PFSK-1 (cell line): ENCODE results near the gene SMLR1.

ENCODE experiments used
- FOXP2 ChIP-seq: optimal IDR thresholded peaks from 2 replicates; pipeline ENCODE3; 2011; ENCODE audit warnings: borderline replicate concordance, control low read depth, inconsistent platforms; ENCODE audit not compliant: insufficient read depth; ENCODE audit errors: extremely low read length, extremely low read depth
- POLR2AphosphoS5 ChIP-seq: IDR thresholded peaks from 2 replicates; pipeline ENCODE4 v1.6.1; 2012; ENCODE audit warnings: low read depth, mild to moderate bottlenecking, control low read depth, low read length, moderate library complexity
- SIN3A ChIP-seq: IDR thresholded peaks from 2 replicates; pipeline ENCODE4 v1.6.1; 2012; ENCODE audit warnings: mild to moderate bottlenecking, low read length, moderate library complexity, borderline replicate concordance; ENCODE audit not compliant: insufficient read depth
- TAF1 ChIP-seq: IDR thresholded peaks from 2 replicates; pipeline ENCODE4 v1.6.1; 2012; ENCODE audit warnings: low read length, control low read depth, borderline replicate concordance; ENCODE audit not compliant: insufficient read depth
- TF ChIP-seq, protein P1 (sequence below), 2 experiments: IDR thresholded peaks; 2 replicates each; pipeline versions ENCODE4 v1.6.1 to v1.8.0; 2011 to 2012; ENCODE audit warnings: low read depth in 2 of 2, low read length in 2 of 2, control low read depth in 1 of 2, inconsistent platforms in 1 of 2, mild to moderate bottlenecking in 1 of 2, moderate library complexity in 1 of 2; ENCODE audit not compliant: insufficient read depth in 1 of 2

DNA sequence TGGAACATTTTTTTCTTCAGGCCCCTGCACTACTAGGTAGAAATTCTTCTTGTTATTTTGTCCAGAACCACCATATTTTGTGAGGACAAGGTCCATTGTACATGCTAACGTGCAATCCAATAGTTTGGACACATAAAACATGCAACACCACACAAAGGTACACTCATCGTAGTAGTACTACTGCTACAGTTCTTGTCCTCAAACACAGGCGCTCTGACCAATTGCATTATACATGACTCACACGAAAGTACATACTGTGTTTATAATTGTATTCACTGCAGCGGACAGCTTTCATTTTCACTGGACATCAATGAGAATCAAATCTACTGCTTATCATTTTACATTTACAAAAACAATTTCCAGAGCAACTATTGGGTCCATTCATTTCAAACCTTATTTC is 15.3 kb upstream of the SMLR1 start:
- no peak for TF ChIP-seq SIN3A
- no peak for TF ChIP-seq POLR2AphosphoS5
- TF ChIP-seq TAF1, result no peak
- TF ChIP-seq, protein P1, sequence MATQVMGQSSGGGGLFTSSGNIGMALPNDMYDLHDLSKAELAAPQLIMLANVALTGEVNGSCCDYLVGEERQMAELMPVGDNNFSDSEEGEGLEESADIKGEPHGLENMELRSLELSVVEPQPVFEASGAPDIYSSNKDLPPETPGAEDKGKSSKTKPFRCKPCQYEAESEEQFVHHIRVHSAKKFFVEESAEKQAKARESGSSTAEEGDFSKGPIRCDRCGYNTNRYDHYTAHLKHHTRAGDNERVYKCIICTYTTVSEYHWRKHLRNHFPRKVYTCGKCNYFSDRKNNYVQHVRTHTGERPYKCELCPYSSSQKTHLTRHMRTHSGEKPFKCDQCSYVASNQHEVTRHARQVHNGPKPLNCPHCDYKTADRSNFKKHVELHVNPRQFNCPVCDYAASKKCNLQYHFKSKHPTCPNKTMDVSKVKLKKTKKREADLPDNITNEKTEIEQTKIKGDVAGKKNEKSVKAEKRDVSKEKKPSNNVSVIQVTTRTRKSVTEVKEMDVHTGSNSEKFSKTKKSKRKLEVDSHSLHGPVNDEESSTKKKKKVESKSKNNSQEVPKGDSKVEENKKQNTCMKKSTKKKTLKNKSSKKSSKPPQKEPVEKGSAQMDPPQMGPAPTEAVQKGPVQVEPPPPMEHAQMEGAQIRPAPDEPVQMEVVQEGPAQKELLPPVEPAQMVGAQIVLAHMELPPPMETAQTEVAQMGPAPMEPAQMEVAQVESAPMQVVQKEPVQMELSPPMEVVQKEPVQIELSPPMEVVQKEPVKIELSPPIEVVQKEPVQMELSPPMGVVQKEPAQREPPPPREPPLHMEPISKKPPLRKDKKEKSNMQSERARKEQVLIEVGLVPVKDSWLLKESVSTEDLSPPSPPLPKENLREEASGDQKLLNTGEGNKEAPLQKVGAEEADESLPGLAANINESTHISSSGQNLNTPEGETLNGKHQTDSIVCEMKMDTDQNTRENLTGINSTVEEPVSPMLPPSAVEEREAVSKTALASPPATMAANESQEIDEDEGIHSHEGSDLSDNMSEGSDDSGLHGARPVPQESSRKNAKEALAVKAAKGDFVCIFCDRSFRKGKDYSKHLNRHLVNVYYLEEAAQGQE (IDR thresholded peaks at IDR 0.05; ENCODE audit: insufficient read depth in 1 of 2, low read depth in 2 of 2, low read length in 2 of 2), result no peak
- TF ChIP-seq FOXP2, result no peak
